H1 (cell line): Measurements from ENCODE around the gene SPON2.

ENCODE experiments used
- EP300 ChIP-seq, 2 experiments: IDR thresholded peaks; 1 replicate in 1 of 2; 2 replicates in 1 of 2; pipeline ENCODE4 v1.6.1; 2011 to 2012; ENCODE audit warnings: low read depth in 2 of 2, low read length in 2 of 2, mild to moderate bottlenecking in 2 of 2, borderline replicate concordance in 1 of 2, inconsistent platforms in 1 of 2, moderate library complexity in 1 of 2
- EZH2 ChIP-seq: fragments of 200-600 bp; sonication (generic); IDR thresholded peaks from 2 replicates; pipeline ENCODE4 v1.7.1; 2012; ENCODE audit warnings: low read depth, mild to moderate bottlenecking, moderate library complexity, low read length, inconsistent platforms; ENCODE audit not compliant: severe bottlenecking
- POLR2AphosphoS5 ChIP-seq: IDR thresholded peaks from 2 replicates; pipeline ENCODE4 v1.6.1; 2011; ENCODE audit warnings: low read depth, low read length
- TF ChIP-seq, protein P1 (sequence below): IDR thresholded peaks from 2 replicates; pipeline ENCODE4 v1.6.1; 2012; ENCODE audit warnings: inconsistent platforms
- TF ChIP-seq, protein P2 (sequence below): IDR thresholded peaks from 2 replicates; pipeline ENCODE4 v1.6.1; 2011; ENCODE audit warnings: low read length, improper control_type of control experiment
- TF ChIP-seq, protein P3 (sequence below), 3 experiments: IDR thresholded peaks; 1 replicate in 2 of 3; 2 replicates in 1 of 3; pipeline versions ENCODE4 v1.5.1 to v1.6.1; 2011; ENCODE audit warnings: low read length in 3 of 3, mild to moderate bottlenecking in 3 of 3, inconsistent platforms in 2 of 3, low read depth in 1 of 3, moderate library complexity in 1 of 3; ENCODE audit not compliant: insufficient read depth in 1 of 3; ENCODE audit errors: control extremely low read depth in 1 of 3

DNA sequence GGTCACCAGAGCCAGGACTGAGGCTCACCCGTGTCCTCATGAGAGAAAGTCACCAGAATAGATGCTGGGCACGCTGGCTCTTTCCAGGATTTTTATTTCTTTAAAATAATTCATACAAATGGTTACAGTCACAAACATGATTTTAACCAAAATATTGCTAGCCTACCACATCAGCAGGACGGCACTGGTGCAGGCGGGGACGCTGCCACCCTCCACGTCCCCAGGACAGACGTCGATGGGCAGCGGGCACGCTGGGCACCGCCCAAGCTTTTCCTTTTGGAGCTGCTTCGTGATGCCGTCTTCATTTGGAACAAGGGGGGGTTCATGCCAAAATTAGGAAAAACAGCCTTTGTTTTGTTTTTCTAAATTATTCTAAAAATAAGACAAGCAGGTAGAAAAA lies 39.0 kb upstream of the SPON2 start:
- TF ChIP-seq, protein P1, sequence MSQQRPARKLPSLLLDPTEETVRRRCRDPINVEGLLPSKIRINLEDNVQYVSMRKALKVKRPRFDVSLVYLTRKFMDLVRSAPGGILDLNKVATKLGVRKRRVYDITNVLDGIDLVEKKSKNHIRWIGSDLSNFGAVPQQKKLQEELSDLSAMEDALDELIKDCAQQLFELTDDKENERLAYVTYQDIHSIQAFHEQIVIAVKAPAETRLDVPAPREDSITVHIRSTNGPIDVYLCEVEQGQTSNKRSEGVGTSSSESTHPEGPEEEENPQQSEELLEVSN: no peak
- TF ChIP-seq POLR2AphosphoS5: no peak
- TF ChIP-seq, protein P2, sequence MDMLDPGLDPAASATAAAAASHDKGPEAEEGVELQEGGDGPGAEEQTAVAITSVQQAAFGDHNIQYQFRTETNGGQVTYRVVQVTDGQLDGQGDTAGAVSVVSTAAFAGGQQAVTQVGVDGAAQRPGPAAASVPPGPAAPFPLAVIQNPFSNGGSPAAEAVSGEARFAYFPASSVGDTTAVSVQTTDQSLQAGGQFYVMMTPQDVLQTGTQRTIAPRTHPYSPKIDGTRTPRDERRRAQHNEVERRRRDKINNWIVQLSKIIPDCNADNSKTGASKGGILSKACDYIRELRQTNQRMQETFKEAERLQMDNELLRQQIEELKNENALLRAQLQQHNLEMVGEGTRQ: no peak
- TF ChIP-seq, protein P3, sequence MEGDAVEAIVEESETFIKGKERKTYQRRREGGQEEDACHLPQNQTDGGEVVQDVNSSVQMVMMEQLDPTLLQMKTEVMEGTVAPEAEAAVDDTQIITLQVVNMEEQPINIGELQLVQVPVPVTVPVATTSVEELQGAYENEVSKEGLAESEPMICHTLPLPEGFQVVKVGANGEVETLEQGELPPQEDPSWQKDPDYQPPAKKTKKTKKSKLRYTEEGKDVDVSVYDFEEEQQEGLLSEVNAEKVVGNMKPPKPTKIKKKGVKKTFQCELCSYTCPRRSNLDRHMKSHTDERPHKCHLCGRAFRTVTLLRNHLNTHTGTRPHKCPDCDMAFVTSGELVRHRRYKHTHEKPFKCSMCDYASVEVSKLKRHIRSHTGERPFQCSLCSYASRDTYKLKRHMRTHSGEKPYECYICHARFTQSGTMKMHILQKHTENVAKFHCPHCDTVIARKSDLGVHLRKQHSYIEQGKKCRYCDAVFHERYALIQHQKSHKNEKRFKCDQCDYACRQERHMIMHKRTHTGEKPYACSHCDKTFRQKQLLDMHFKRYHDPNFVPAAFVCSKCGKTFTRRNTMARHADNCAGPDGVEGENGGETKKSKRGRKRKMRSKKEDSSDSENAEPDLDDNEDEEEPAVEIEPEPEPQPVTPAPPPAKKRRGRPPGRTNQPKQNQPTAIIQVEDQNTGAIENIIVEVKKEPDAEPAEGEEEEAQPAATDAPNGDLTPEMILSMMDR (IDR thresholded peaks at IDR 0.05; ENCODE audit: control extremely low read depth in 1 of 3, insufficient read depth in 1 of 3, low read depth in 1 of 3, low read length in 3 of 3): no peak
- no peak for TF ChIP-seq EP300 (IDR thresholded peaks at IDR 0.05; ENCODE audit: borderline replicate concordance in 1 of 2, low read depth in 2 of 2, low read length in 2 of 2)
- TF ChIP-seq EZH2: no peak
